H1 (cell line): ENCODE data around the gene CTRL. TPM values are rescaled to one million over a fixed set of nuclear protein-coding genes. Genes with fewer than 3 reads are reported as not detected.

Experiments
- ATF2 ChIP-seq: IDR thresholded peaks from 2 replicates; pipeline ENCODE4 v1.6.1; 2012; ENCODE audit warnings: low read length, inconsistent platforms
- BRCA1 ChIP-seq: IDR thresholded peaks from 2 replicates; pipeline ENCODE4 v1.6.1; 2012; ENCODE audit warnings: low read depth, low read length, improper control_type of control experiment
- CBX5 ChIP-seq: fragments of 300-800, 300-1000 bp; sonication (generic); IDR thresholded peaks from 2 replicates; pipeline ENCODE4 v1.7.1; 2016; ENCODE audit warnings: antibody characterized with exemption, low read length, low read depth
- RXRA ChIP-seq: IDR thresholded peaks from 2 replicates; pipeline ENCODE4 v1.6.1; 2011; ENCODE audit warnings: low read depth, mild to moderate bottlenecking, low read length, moderate library complexity; ENCODE audit not compliant: insufficient read depth
- SAP30 ChIP-seq: fragments of 300-600 bp; sonication (generic); IDR thresholded peaks from 2 replicates; pipeline ENCODE4 v1.7.1; 2012; ENCODE audit warnings: low read length, moderate library complexity, mild to moderate bottlenecking, inconsistent platforms; ENCODE audit not compliant: insufficient read depth, insufficient replicate concordance
- SRF ChIP-seq: IDR thresholded peaks from 2 replicates; pipeline ENCODE4 v1.6.1; 2011; ENCODE audit warnings: mild to moderate bottlenecking, low read depth, low read length, moderate library complexity
- polyA plus RNA-seq, 7 experiments: library from polyadenylated mRNA; depleted of rRNA in 3 of 7; stranded (reverse) in 5 of 7; unstranded in 2 of 7; fragments of >200 nt in 5 of 7; fragments of 200-250 nt in 2 of 7; gene quantifications; 1 replicate in 5 of 7; 2 replicates in 1 of 7; 4 replicates in 1 of 7; pipeline versions ENCODE4 v1.2.1 to v1.2.3, GENCODE V29; 2011 to 2013; ENCODE audit warnings: missing spikeins in 2 of 7, mixed read lengths in 2 of 7
- total RNA-seq: library from RNA; stranded (reverse); fragmentation: NEBNext Ultra II Directional; extraction: Animal tissue kit (Norgen Biotek cat#: 25700); gene quantifications from 2 replicates; pipeline ENCODE4 v1.2.1, GENCODE V29; 2021

The CTRL gene
- total and polyA plus RNA-seq, 2 of the 8 experiments (the other 6 are each of a cell fraction or from before 2014, with no cell fraction given) = 1.7 to 4.2 TPM

- TF ChIP-seq CBX5 (no peak), RXRA (no peak), BRCA1 (no peak), ATF2 (no peak), SAP30 (no peak), SRF (no peak)
Measured at GRCh38 chr16:67944690-67945391, 13.2 kb upstream of the CTRL start (continued).
